ENCODE measurements around the gene CD300LF. TPM values are rescaled to one million over a fixed set of nuclear protein-coding genes. Genes with fewer than 3 reads are reported as not detected.

The CD300LF gene
- total RNA-seq, 4 donors from 2014 or later: not detected

DNA sequence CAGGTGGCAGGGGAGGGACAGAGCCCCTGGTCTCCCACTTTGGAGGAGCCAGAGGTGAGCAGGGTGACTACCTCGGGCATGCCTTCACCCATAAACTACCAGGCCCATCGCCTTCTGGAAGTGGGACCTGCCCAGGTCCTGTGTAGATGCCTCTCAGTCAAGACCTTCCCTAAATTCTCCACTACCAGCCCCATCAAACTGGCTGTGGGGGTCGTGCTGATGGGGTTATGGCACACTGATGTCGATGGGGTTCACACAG is 18.6 kb upstream of the CD300LF start:
- Histone ChIP-seq H3K4me3 (replicated peaks in 1 of 3) (no peak overlapping the region), H3K4me1 (peaks cover 8 to 9% of the 10 kb centered on the region in 2 donors), H3K36me3 (no peaks in the 10 kb centered on the region), H3K27me3 (no peaks in the 10 kb centered on the region), H3K27ac (no peak overlapping the region), H3K9me3 (no peaks in the 10 kb centered on the region)
- intact Hi-C loops (cut with DNase I): loop anchor here (5.0 kb wide), 1 partner anchor 54 kb away; no protein-coding TSS in a partner anchor
- no peak for TF ChIP-seq POLR2A (IDR thresholded peaks at IDR 0.05)
- TF ChIP-seq, protein P1, sequence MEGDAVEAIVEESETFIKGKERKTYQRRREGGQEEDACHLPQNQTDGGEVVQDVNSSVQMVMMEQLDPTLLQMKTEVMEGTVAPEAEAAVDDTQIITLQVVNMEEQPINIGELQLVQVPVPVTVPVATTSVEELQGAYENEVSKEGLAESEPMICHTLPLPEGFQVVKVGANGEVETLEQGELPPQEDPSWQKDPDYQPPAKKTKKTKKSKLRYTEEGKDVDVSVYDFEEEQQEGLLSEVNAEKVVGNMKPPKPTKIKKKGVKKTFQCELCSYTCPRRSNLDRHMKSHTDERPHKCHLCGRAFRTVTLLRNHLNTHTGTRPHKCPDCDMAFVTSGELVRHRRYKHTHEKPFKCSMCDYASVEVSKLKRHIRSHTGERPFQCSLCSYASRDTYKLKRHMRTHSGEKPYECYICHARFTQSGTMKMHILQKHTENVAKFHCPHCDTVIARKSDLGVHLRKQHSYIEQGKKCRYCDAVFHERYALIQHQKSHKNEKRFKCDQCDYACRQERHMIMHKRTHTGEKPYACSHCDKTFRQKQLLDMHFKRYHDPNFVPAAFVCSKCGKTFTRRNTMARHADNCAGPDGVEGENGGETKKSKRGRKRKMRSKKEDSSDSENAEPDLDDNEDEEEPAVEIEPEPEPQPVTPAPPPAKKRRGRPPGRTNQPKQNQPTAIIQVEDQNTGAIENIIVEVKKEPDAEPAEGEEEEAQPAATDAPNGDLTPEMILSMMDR (IDR thresholded peaks at IDR 0.05): no peak
- 75 to 80% methylated on average over 4 of the region's 4 CpGs for WGBS, 2 donors
- DNase-seq: no peak

DNA sequence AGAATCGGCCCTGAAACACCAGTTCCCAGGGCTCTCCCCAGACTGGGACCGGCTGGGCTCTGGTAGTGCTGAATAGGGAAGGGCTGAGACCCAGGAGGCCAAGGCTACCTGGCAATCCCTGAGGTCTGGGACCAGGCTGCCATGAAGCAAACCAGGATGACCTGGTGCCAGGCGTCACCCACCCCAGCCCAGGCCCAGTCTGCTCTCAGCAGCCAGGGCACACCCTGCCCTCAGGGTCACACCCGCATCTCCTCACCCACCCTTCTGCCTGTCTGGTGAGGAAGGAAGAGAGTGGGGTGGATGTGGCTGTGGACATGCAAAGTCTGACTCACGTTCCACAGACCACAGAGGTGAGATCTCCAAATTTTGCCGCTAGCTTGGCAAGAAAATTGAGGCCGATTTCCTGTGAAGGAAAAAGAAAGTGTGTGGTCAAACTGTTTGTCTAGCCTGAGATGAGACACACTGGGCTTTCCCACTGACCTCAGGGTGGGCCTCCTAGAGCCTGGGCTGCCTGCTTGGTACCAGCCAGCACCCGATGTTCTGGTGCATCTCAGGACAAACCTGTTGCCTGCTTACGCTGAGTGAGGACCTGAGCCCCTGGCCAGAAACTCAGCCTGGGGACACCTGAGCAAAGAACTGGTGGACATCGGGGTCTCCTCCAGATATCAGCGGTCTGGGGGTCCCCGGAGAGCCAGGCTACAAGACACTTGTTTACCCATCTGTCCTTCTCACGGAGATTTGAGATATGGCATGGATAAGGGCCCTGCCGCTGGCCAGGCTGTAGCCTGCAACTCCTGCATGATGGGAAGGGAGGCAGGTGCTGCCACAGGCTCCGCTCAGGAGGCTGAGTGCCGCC is 18.0 kb upstream of the CD300LF start:
- no peak for DNase-seq

DNA sequence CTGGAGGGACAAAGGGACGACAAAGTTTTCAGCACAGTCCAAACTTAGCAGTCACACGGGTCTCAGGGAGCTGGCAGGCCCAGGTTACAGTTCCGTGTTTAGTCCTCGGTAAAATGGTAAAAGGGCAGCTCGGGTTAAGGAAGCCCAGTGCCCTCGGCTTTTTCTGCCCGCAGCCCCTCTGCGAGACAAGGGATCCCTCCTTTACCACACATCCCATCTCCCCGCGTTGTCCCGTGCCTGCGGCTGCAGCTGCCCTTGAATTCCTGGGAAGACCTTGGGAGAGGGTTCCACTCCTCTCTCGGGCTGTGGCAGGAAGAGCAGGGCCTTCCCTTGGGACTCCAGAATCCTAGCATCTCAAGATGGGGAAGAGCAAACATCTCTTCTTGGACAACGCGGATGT is 17.1 kb upstream of the CD300LF start:
- H3K4me1 ChIP-seq: peaks cover 7 to 9% of the 10 kb centered on the region in 2 donors
- H3K27me3 ChIP-seq: no peaks in the 10 kb centered on the region
- H3K27ac ChIP-seq: no peak overlapping the region
- no peak for TF ChIP-seq POLR2A (IDR thresholded peaks at IDR 0.05)
- TF ChIP-seq, protein P1 (IDR thresholded peaks at IDR 0.05): no peak
- H3K9me3 ChIP-seq: no peaks in the 10 kb centered on the region
- intact Hi-C loops (cut with DNase I): loop anchor here (5.0 kb wide), 1 partner anchor 53 kb away; no protein-coding TSS in a partner anchor
- 86 to 88% methylated on average over 15 of the region's 15 CpGs for WGBS, 2 donors
- H3K4me3 ChIP-seq (replicated peaks in 1 of 3): no peak overlapping the region
- DNase-seq: no peak
- no peaks in the 10 kb centered on the region for H3K36me3 ChIP-seq

More for the DNA sequence above, 18.0 kb upstream of the CD300LF start:
- no peaks in the 10 kb centered on the region for H3K9me3 ChIP-seq
- intact Hi-C loops (cut with DNase I): loop anchor here (5.0 kb wide), 1 partner anchor 53 kb away; no protein-coding TSS in a partner anchor
- no peak overlapping the region for H3K4me3 ChIP-seq (replicated peaks in 1 of 3)
- 75 to 85% methylated on average over 8 to 14 of the region's 16 CpGs for WGBS, 2 donors
- no peaks in the 10 kb centered on the region for H3K36me3 ChIP-seq
- H3K27ac ChIP-seq: no peak overlapping the region
- no peaks in the 10 kb centered on the region for H3K27me3 ChIP-seq
- H3K4me1 ChIP-seq: peaks cover 7 to 9% of the 10 kb centered on the region in 2 donors
- TF ChIP-seq, protein P1 (IDR thresholded peaks at IDR 0.05): no peak
- no peak for TF ChIP-seq POLR2A (IDR thresholded peaks at IDR 0.05)

DNA sequence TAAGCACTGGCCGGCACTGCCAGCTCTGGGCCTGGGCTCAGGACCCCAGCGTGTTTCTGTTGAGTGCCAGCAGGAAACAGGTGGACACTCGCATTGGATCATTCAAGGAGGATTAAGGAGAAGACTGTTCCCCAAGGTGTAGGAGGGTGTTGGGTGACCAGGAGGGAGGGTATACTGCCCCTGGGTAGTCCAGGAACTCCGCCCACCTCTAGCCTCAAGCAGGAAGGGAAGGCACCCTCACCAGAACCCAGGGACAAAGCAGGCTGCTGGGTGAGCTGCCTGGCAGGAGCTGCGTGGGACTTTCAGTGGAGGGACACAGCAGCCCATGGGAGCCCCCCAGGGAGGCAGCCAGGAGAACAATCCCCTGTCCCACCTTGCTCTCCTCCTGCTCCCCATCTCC is 16.6 kb upstream of the CD300LF start:
- DNase-seq: no peak
- peaks cover 7 to 9% of the 10 kb centered on the region in 2 donors for H3K4me1 ChIP-seq
- no peak overlapping the region for H3K4me3 ChIP-seq (replicated peaks in 1 of 3)
- 91 to 96% methylated on average over 4 of the region's 5 CpGs for WGBS, 2 donors
- no peaks in the 10 kb centered on the region for H3K36me3 ChIP-seq
- no peaks in the 10 kb centered on the region for H3K27me3 ChIP-seq
- no peak overlapping the region for H3K27ac ChIP-seq
- H3K9me3 ChIP-seq: no peaks in the 10 kb centered on the region
- intact Hi-C loops (cut with DNase I): no loop called here
- no peak for TF ChIP-seq POLR2A (IDR thresholded peaks at IDR 0.05)
- TF ChIP-seq, protein P1 (IDR thresholded peaks at IDR 0.05): no peak

GRCh38 chr17:74728702-74729075 is 16.0 kb upstream of the CD300LF start:
- intact Hi-C loops (cut with DNase I): no loop called here
- WGBS, 2 donors: 87 to 90% methylated on average over 3 of the region's 3 CpGs
- no peak overlapping the region for H3K27ac ChIP-seq
- H3K4me1 ChIP-seq: peaks cover 7 to 9% of the 10 kb centered on the region in 2 donors
- TF ChIP-seq, protein P1 (IDR thresholded peaks at IDR 0.05): no peak
- TF ChIP-seq POLR2A (IDR thresholded peaks at IDR 0.05): no peak
- H3K36me3 ChIP-seq: no peaks in the 10 kb centered on the region
- H3K9me3 ChIP-seq: no peaks in the 10 kb centered on the region
- H3K27me3 ChIP-seq: no peaks in the 10 kb centered on the region
- no peak overlapping the region for H3K4me3 ChIP-seq (replicated peaks in 1 of 3)
- no peak for DNase-seq

Measured in thyroid gland (tissue), 4 donors.